GM23248 (cell line): Measurements from ENCODE around the gene ORC2. TPM values are rescaled to one million over a fixed set of nuclear protein-coding genes. Genes with fewer than 3 reads are reported as not detected.
"Not testable (repeated sequence)": the region's sequence is repeated elsewhere in the genome, so short reads cannot be mapped to it uniquely, and the experiment has no call there.

Experiments used
- DNase-seq: peaks from one replicate; pipeline ENCODE4 v3.0.0-alpha.2; 2015
- H2AFZ ChIP-seq: fragments of 200-600 bp; sonication (generic); 2 replicates; pipeline ENCODE4 v1.6.1; 2016; ENCODE audit warnings: antibody characterized with exemption
- H3F3A ChIP-seq: fragments of 200-600 bp; sonication (generic); 2 replicates; pipeline ENCODE4 v1.6.1; 2016; ENCODE audit warnings: mild to moderate bottlenecking, antibody characterized with exemption, mixed run types; ENCODE audit not compliant: insufficient read depth
- H3K27ac ChIP-seq: fragments of 200-600 bp; sonication (generic); 2 replicates; pipeline ENCODE4 v1.5.1; 2016; ENCODE audit warnings: mild to moderate bottlenecking
- H3K27me3 ChIP-seq: fragments of 200-600 bp; sonication (generic); replicated peaks from 2 replicates; pipeline ENCODE4 v1.6.1; 2016; ENCODE audit warnings: mild to moderate bottlenecking; ENCODE audit not compliant: insufficient read depth
- H3K36me3 ChIP-seq: fragments of 200-600 bp; sonication (generic); 2 replicates; pipeline ENCODE4 v1.6.1; 2016; ENCODE audit warnings: low read depth, mild to moderate bottlenecking
- H3K4me1 ChIP-seq: fragments of 200-600 bp; sonication (generic); 2 replicates; pipeline ENCODE4 v1.6.1; 2016; ENCODE audit warnings: mild to moderate bottlenecking; ENCODE audit not compliant: insufficient read depth
- H3K4me2 ChIP-seq: fragments of 200-600 bp; sonication (generic); one replicate; pipeline ENCODE4 v1.6.1; 2016; ENCODE audit warnings: mild to moderate bottlenecking; ENCODE audit not compliant: unreplicated experiment
- H3K4me3 ChIP-seq: fragments of 200-600 bp; sonication (generic); 2 replicates; pipeline ENCODE4 v1.5.1; 2016; ENCODE audit warnings: mild to moderate bottlenecking
- H3K79me2 ChIP-seq: fragments of 200-600 bp; sonication (generic); 2 replicates; pipeline ENCODE4 v1.6.1; 2016; ENCODE audit warnings: mild to moderate bottlenecking; ENCODE audit not compliant: insufficient read depth
- H3K9ac ChIP-seq: fragments of 200-600 bp; sonication (generic); 2 replicates; pipeline ENCODE4 v1.6.1; 2016; ENCODE audit warnings: mild to moderate bottlenecking
- H3K9me2 ChIP-seq: fragments of 200-600 bp; sonication (generic); 2 replicates; pipeline ENCODE4 v1.6.1; 2016; ENCODE audit warnings: mixed run types, mild to moderate bottlenecking, moderate library complexity; ENCODE audit not compliant: insufficient read depth
- H3K9me3 ChIP-seq: fragments of 200-600 bp; sonication (generic); one replicate; pipeline ENCODE4 v1.6.1; 2017; ENCODE audit warnings: low read depth
- H4K20me1 ChIP-seq: fragments of 200-600 bp; sonication (generic); 2 replicates; pipeline ENCODE4 v1.6.0; 2016; ENCODE audit not compliant: insufficient read depth
- EZH2 ChIP-seq: fragments of 200-600 bp; sonication (generic); IDR thresholded peaks from 2 replicates; pipeline ENCODE4 v1.6.1; 2018; ENCODE audit warnings: antibody characterized with exemption, mild to moderate bottlenecking; ENCODE audit not compliant: insufficient read depth, poor library complexity, severe bottlenecking
- EZH2phosphoT487 ChIP-seq: fragments of 200-600 bp; sonication (generic); IDR thresholded peaks from 2 replicates; pipeline ENCODE4 v1.6.1; 2018; ENCODE audit warnings: antibody characterized with exemption, moderate library complexity, mild to moderate bottlenecking, low read depth; ENCODE audit not compliant: insufficient read depth
- WGBS, 2 experiments: methylation state at CpG; one replicate each; pipeline ENCODE4 v1.1.6; 2015 to 2017; ENCODE audit warnings: low lambda C conversion rate in 2 of 2, low coverage in 1 of 2; ENCODE audit errors: missing lambda C conversion rate in 2 of 2; 5-methylcytosine and 5-hydroxymethylcytosine counted together
- in situ Hi-C: fragments of 300-500 bp; cut with MboI; formaldehyde crosslinking; loops from 2 replicates; pipeline ENCODE4 v1.15.0; 2020
- polyA plus RNA-seq: library from polyadenylated mRNA; unstranded; fragments of >200 nt; fragmentation: Nextera tagmentation; extraction: Ambion mirVana; gene quantifications from 2 replicates; pipeline ENCODE4 v1.2.1, GENCODE V29; 2016
- total RNA-seq: library from RNA; depleted of rRNA; stranded (reverse); fragments of >200 nt; shearing (Covaris generic); gene quantifications from 2 replicates; pipeline ENCODE4 v1.2.3, GENCODE V29; 2014

Gene ORC2
- total and polyA plus RNA-seq, 2 experiments from 2014 or later: 5.4 to 8.8 TPM

DNA sequence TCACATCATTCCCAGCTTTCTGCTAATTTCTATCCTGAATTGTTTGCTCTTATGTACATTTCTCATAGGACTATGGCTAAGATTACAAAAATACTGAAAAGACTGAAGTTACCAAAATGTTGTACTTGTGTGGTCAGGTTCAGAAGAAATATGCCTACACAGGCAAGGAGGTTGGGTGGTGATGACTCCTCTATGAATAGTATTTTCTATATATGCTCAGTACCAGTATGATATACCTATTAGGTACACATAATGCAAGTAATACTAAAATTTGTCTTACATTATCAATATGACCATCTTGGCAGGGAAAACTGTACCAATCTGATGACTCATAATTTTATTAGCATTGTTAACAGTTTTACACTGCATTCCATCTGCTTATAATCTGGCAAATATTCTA, 12.2 kb upstream of the ORC2 start:
- no peaks in the 10 kb centered on the region for H3K4me1 ChIP-seq
- H3K27ac ChIP-seq: no peak overlapping the region
- H3K9me2 ChIP-seq: no peaks in the 10 kb centered on the region
- in situ Hi-C loops: no loop called here
- no peak overlapping the region for H3K4me2 ChIP-seq
- peaks cover 7% of the 10 kb centered on the region; the same call in 1 of the 2 replicates for H3F3A ChIP-seq
- no peaks in the 10 kb centered on the region for H3K9me3 ChIP-seq
- H2AFZ ChIP-seq: no peak overlapping the region
- no peak for TF ChIP-seq EZH2
- no peak for TF ChIP-seq EZH2phosphoT487
- no peaks in the 10 kb centered on the region for H3K27me3 ChIP-seq
- no peaks in the 10 kb centered on the region for H4K20me1 ChIP-seq
- 0 out of 2 replicates have a peak, but pooled peaks cover 3% of the 10 kb centered on the region for H3K79me2 ChIP-seq
- no peak overlapping the region for H3K4me3 ChIP-seq
- 0 out of 2 replicates have a peak, but pooled peaks cover 4% of the 10 kb centered on the region for H3K36me3 ChIP-seq
- no peak overlapping the region for H3K9ac ChIP-seq
- DNase-seq: no peak

DNA sequence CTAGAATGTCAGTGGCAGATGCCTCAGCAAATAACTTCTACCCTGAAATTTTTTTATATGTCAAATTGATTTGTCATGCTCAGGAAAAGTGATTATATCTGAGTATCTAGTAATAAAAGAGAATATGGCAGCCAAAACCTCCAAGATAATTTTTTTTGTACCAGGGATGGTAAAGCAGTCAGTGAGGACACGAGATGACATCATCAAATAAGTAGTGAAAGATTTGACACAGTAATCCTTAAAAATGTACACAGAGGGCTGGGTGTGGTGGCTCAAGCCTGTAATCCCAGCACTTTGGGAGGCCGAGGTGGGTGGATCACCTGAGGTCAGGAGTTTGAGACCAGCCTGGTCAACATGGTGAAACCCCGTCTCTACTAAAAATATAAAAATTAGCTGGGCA, 6.6 kb upstream of the ORC2 start:
- H3K36me3 ChIP-seq, H3K9me2 ChIP-seq, in situ Hi-C loops, H3K27me3 ChIP-seq, H4K20me1 ChIP-seq, H3K79me2 ChIP-seq, H3K27ac ChIP-seq, H3K4me2 ChIP-seq, DNase-seq, H3K4me3 ChIP-seq, H3K9ac ChIP-seq, H3K9me3 ChIP-seq, H2AFZ ChIP-seq: not testable (repeated sequence)
- H3K4me1 ChIP-seq: peaks cover 12% of the 10 kb centered on the region
- peaks cover 32% of the 10 kb centered on the region for H3F3A ChIP-seq
- WGBS, 2 experiments: 92 to 96% methylated on average over 3 of the region's 3 CpGs

DNA sequence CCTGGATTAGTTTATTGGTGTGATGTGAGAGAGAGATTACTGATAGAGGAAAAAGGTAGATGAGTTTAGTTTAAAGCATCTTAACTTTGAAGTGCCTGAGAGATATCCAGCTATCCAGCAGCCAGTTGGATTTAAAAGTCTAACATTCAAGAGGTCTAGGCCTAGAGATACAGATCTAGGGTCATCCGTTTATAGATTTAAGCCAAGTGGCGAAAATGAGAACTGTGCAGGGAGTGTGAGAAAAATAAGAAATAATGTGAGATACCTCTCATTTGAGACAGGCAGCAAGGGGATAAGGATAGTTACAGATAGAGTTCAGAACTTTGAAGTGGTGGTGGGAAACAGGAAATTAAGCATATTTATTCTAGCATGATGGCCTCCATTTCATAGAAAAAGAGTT, 5.3 kb upstream of the ORC2 start:
- Histone ChIP-seq H3K9me2 (no peaks in the 10 kb centered on the region), H3K36me3 (no peaks in the 10 kb centered on the region), H3K9me3 (no peaks in the 10 kb centered on the region), H3K4me2 (no peak overlapping the region), H3K79me2 (peaks cover 15% of the 10 kb centered on the region), H3K27me3 (no peaks in the 10 kb centered on the region), H3K4me3 (no peak overlapping the region), H3F3A (peaks cover 25% of the 10 kb centered on the region), H2AFZ (no peak overlapping the region), H3K4me1 (peaks cover 19% of the 10 kb centered on the region), H4K20me1 (no peaks in the 10 kb centered on the region), H3K9ac (no peak overlapping the region), H3K27ac (no peak overlapping the region)
- in situ Hi-C loops: no loop called here
- no peak for DNase-seq
- TF ChIP-seq EZH2 (no peak), EZH2phosphoT487 (no peak)
- 94 to 100% methylated on average over 2 of the region's 2 CpGs for WGBS, 2 experiments

DNA sequence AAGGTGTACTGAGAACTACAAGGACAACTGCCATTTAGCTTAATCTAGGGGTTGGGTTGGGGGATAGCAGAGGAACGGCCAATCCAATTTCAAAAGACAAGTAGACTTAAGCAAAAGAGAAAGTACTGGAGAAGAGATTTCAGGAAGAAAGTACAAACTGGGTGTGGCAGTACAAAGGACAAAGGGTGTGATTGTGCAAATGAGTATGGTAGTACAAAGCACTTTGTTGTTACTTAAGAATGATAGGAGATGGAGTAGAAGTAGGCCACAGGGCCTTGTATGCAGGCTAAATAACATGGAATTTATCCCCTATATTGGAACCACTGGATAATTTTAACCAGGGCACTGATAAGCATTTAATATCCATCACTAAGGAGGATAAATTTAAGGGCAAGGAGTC, 4.7 kb upstream of the ORC2 start:
- DNase-seq: no peak
- in situ Hi-C loops: no loop called here
- Histone ChIP-seq H3F3A (peaks cover 25% of the 10 kb centered on the region), H4K20me1 (no peaks in the 10 kb centered on the region), H3K79me2 (peaks cover 18% of the 10 kb centered on the region), H3K27me3 (no peaks in the 10 kb centered on the region), H3K36me3 (no peaks in the 10 kb centered on the region), H3K9me3 (no peaks in the 10 kb centered on the region), H3K4me2 (no peak overlapping the region), H3K9me2 (no peaks in the 10 kb centered on the region), H3K9ac (no peak overlapping the region), H2AFZ (no peak overlapping the region), H3K4me1 (peaks cover 19% of the 10 kb centered on the region), H3K4me3 (no peak overlapping the region), H3K27ac (no peak overlapping the region)
- WGBS, 2 experiments: 96 to 97% methylated on average over 1 of the region's 1 CpG
- TF ChIP-seq EZH2phosphoT487 (no peak), EZH2 (no peak)

DNA sequence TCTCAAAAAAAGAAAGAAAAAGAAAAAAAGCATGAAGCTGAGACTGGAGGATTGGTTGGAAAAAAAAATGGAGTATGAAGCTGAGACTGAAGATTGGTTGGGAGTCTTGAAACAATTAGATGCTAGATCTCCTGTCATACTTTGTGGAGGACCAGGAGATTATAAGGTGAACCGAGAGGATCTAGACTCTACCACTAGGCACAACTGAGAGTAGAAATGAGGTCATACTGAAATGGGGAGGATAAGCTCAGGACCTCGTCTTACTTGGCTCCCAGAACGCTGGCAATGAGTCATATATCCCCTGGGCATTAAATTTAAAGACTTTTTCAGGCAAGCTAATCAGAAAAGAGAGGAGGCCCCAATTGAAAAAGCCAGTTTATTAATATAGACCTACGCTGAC, 3.3 kb upstream of the ORC2 start:
- H3F3A ChIP-seq: peaks cover 25% of the 10 kb centered on the region
- H3K79me2 ChIP-seq: peaks cover 32% of the 10 kb centered on the region
- no peak overlapping the region for H2AFZ ChIP-seq
- H3K4me1 ChIP-seq: peaks cover 29% of the 10 kb centered on the region
- H3K9me3 ChIP-seq: no peaks in the 10 kb centered on the region
- no peaks in the 10 kb centered on the region for H4K20me1 ChIP-seq
- H3K9ac ChIP-seq: no peak overlapping the region
- no peaks in the 10 kb centered on the region for H3K36me3 ChIP-seq
- H3K27ac ChIP-seq: peak overlapping the region; percentile 34
- TF ChIP-seq EZH2 (no peak), EZH2phosphoT487 (no peak)
- in situ Hi-C loops: no loop called here
- peak overlapping the region; percentile 51 for H3K4me2 ChIP-seq
- no peaks in the 10 kb centered on the region for H3K9me2 ChIP-seq
- DNase-seq: peak; percentile 83
- no peaks in the 10 kb centered on the region for H3K27me3 ChIP-seq
- WGBS, 2 experiments: 35 to 39% methylated on average over 4 of the region's 4 CpGs
- H3K4me3 ChIP-seq: no peak overlapping the region
